ENCODE results near the gene RAP1GAP.

DNA sequence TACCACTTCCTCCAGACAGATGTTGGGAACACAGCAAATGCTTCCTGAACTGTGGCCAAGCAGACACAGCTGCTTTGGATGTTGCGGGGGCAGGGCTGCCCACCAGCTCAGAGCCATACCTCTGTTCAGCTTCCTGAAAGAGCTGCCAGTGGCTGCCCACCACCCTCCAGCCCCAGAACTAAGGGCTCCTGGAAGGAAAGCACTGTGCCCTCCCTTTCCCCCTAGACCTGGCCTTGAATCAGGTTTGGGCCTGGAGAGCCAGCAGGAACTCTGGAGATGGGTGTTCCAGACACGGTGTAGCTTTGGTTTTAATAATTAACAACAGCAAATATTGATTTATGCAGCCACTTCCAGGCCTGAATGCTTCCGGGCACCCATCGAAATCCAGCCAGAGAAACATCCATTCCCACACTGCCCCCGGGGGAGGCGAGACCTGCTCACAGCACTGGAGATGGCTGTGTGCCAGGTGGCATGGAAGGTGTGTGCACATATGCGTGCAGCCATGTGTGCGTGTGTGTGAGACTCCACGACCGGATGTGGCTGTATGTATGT lies 45.7 kb downstream of the RAP1GAP start:
- TF ChIP-seq, protein P1, sequence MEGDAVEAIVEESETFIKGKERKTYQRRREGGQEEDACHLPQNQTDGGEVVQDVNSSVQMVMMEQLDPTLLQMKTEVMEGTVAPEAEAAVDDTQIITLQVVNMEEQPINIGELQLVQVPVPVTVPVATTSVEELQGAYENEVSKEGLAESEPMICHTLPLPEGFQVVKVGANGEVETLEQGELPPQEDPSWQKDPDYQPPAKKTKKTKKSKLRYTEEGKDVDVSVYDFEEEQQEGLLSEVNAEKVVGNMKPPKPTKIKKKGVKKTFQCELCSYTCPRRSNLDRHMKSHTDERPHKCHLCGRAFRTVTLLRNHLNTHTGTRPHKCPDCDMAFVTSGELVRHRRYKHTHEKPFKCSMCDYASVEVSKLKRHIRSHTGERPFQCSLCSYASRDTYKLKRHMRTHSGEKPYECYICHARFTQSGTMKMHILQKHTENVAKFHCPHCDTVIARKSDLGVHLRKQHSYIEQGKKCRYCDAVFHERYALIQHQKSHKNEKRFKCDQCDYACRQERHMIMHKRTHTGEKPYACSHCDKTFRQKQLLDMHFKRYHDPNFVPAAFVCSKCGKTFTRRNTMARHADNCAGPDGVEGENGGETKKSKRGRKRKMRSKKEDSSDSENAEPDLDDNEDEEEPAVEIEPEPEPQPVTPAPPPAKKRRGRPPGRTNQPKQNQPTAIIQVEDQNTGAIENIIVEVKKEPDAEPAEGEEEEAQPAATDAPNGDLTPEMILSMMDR (conservative IDR thresholded peaks at IDR 0.05; ENCODE audit: low read length) = no peak
- no peak for TF ChIP-seq EZH2phosphoT487 (IDR thresholded peaks at IDR 0.05; ENCODE audit: borderline replicate concordance, low read depth, low read length)
